Smooth muscle cell (in vitro differentiated cells): ENCODE data around the gene FKBP6. TPM values are rescaled to one million over a fixed set of nuclear protein-coding genes. Genes with fewer than 3 reads are reported as not detected.
"Not testable (repeated sequence)": the region's sequence is repeated elsewhere in the genome, so short reads cannot be mapped to it uniquely, and the experiment has no call there.

Experiments used
- DNase-seq: peaks from one replicate; lab custom pipeline; 2025; ENCODE audit not compliant: unreplicated experiment; lab: John Stamatoyannopoulos, UW
- H2AFZ ChIP-seq: fragments of 200-600 bp; sonication (generic); 2 replicates; pipeline ENCODE4 v1.6.0; 2016; ENCODE audit warnings: antibody characterized with exemption, low read depth, mild to moderate bottlenecking
- H3F3A ChIP-seq: fragments of 200-600 bp; sonication (generic); 2 replicates; pipeline ENCODE4 v1.6.0; 2017; ENCODE audit warnings: antibody characterized with exemption, low read depth
- H3K27ac ChIP-seq: fragments of 200-600 bp; sonication (generic); 2 replicates; pipeline ENCODE4 v1.5.1; 2016; ENCODE audit warnings: low read depth, mild to moderate bottlenecking
- H3K27me3 ChIP-seq: fragments of 200-600 bp; sonication (generic); 2 replicates; pipeline ENCODE4 v1.6.1; 2016; ENCODE audit warnings: low read depth, mild to moderate bottlenecking
- H3K36me3 ChIP-seq: fragments of 200-600 bp; sonication (generic); 2 replicates; pipeline ENCODE4 v1.5.1; 2016; ENCODE audit warnings: low read depth
- H3K4me1 ChIP-seq: fragments of 200-600 bp; sonication (generic); 2 replicates; pipeline ENCODE4 v1.5.1; 2016; ENCODE audit warnings: low read depth
- H3K4me2 ChIP-seq: fragments of 200-600 bp; sonication (generic); 2 replicates; pipeline ENCODE4 v1.6.0; 2016; ENCODE audit warnings: mild to moderate bottlenecking
- H3K4me3 ChIP-seq: fragments of 200-600 bp; sonication (generic); 2 replicates; pipeline ENCODE4 v1.5.1; 2016; ENCODE audit warnings: mild to moderate bottlenecking
- H3K79me2 ChIP-seq: fragments of 200-600 bp; sonication (generic); 2 replicates; pipeline ENCODE4 v1.6.0; 2016; ENCODE audit warnings: low read depth, mild to moderate bottlenecking
- H3K9ac ChIP-seq: fragments of 200-600 bp; sonication (generic); 2 replicates; pipeline ENCODE4 v1.6.0; 2016; ENCODE audit warnings: low read depth
- H3K9me3 ChIP-seq: fragments of 200-600 bp; sonication (generic); replicated peaks from 2 replicates; pipeline ENCODE4 v1.5.1; 2016; ENCODE audit warnings: low read depth
- H4K20me1 ChIP-seq: fragments of 200-600 bp; sonication (generic); 2 replicates; pipeline ENCODE4 v1.6.0; 2016; ENCODE audit warnings: low read depth
- WGBS: methylation state at CpG from one replicate; pipeline ENCODE4 v1.1.7; 2016; ENCODE audit warnings: low lambda C conversion rate; 5-methylcytosine and 5-hydroxymethylcytosine counted together
- polyA plus RNA-seq: library from polyadenylated mRNA; unstranded; fragments of >200 nt; fragmentation: Nextera tagmentation; extraction: Ambion mirVana; gene quantifications from 2 replicates; pipeline ENCODE4 v1.2.1, GENCODE V29; 2016
- total RNA-seq: library from RNA; depleted of rRNA; stranded (reverse); fragments of >200 nt; gene quantifications from 2 replicates; pipeline ENCODE4 v1.2.3, GENCODE V29; 2014
- TF ChIP-seq, protein P1 (sequence below): fragments of 200-600 bp; sonication (generic); IDR thresholded peaks from 2 replicates; pipeline ENCODE4 v1.5.1; 2017; ENCODE audit warnings: borderline replicate concordance, mild to moderate bottlenecking, antibody characterized with exemption; ENCODE audit not compliant: insufficient read depth, poor library complexity, severe bottlenecking

The FKBP6 gene
- total and polyA plus RNA-seq, 2 experiments from 2014 or later = not detected

- no peaks in the 10 kb centered on the region for H4K20me1 ChIP-seq
- peaks cover 5% of the 10 kb centered on the region for H3K4me1 ChIP-seq
- TF ChIP-seq, protein P1, sequence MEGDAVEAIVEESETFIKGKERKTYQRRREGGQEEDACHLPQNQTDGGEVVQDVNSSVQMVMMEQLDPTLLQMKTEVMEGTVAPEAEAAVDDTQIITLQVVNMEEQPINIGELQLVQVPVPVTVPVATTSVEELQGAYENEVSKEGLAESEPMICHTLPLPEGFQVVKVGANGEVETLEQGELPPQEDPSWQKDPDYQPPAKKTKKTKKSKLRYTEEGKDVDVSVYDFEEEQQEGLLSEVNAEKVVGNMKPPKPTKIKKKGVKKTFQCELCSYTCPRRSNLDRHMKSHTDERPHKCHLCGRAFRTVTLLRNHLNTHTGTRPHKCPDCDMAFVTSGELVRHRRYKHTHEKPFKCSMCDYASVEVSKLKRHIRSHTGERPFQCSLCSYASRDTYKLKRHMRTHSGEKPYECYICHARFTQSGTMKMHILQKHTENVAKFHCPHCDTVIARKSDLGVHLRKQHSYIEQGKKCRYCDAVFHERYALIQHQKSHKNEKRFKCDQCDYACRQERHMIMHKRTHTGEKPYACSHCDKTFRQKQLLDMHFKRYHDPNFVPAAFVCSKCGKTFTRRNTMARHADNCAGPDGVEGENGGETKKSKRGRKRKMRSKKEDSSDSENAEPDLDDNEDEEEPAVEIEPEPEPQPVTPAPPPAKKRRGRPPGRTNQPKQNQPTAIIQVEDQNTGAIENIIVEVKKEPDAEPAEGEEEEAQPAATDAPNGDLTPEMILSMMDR = no peak
- WGBS = 94% methylated on average over 4 of the region's 4 CpGs
- no peak for DNase-seq
- no peaks in the 10 kb centered on the region for H3F3A ChIP-seq
- no peaks in the 10 kb centered on the region for H3K9me3 ChIP-seq
- no peak overlapping the region for H3K4me3 ChIP-seq
- no peak overlapping the region for H3K9ac ChIP-seq
- H3K79me2 ChIP-seq = peaks cover 7% of the 10 kb centered on the region
- no peaks in the 10 kb centered on the region for H3K27me3 ChIP-seq
- no peak overlapping the region for H2AFZ ChIP-seq
- H3K4me2 ChIP-seq = no peak overlapping the region
- no peaks in the 10 kb centered on the region for H3K36me3 ChIP-seq
- no peak overlapping the region for H3K27ac ChIP-seq
Measured at GRCh38 chr7:73313521-73313906, 14.4 kb upstream of the FKBP6 start.

GRCh38 chr7:73314271-73314670, 13.7 kb upstream of the FKBP6 start:
- Histone ChIP-seq H4K20me1 (no peaks in the 10 kb centered on the region), H3K79me2 (peaks cover 2% of the 10 kb centered on the region), H3F3A (no peaks in the 10 kb centered on the region), H3K4me1 (no peaks in the 10 kb centered on the region), H3K4me3 (no peak overlapping the region), H3K36me3 (no peaks in the 10 kb centered on the region), H2AFZ (no peak overlapping the region), H3K9me3 (no peaks in the 10 kb centered on the region), H3K27me3 (no peaks in the 10 kb centered on the region), H3K9ac (no peak overlapping the region), H3K27ac (no peak overlapping the region), H3K4me2 (no peak overlapping the region)
- TF ChIP-seq, protein P1 = no peak
- DNase-seq = no peak
- WGBS = 96% methylated on average over 5 of the region's 5 CpGs

DNA sequence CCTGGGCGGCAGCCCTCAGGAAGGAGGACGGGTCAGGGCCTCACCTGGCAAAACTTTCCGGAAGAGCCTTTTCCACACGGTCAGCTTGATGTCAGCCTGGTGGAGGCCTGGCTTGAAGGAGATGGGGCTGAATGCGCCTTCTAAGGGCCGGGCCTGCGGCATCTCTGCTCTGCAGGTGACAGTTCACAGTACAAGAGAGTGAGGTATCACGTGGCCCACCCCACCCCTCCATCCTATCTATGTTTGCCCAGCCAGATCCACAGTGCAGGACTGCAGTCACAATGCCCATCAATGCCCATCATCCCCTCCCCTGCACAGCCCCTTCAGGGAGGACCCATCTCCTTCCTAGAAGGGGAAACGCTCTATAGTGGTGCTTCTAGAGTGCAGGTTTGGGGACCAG, 11.4 kb upstream of the FKBP6 start:
- no peaks in the 10 kb centered on the region for H3F3A ChIP-seq
- H3K4me3 ChIP-seq = no peak overlapping the region
- no peaks in the 10 kb centered on the region for H3K36me3 ChIP-seq
- 84% methylated on average over 9 of the region's 9 CpGs for WGBS
- no peaks in the 10 kb centered on the region for H3K27me3 ChIP-seq
- no peaks in the 10 kb centered on the region for H4K20me1 ChIP-seq
- H3K27ac ChIP-seq = no peak overlapping the region
- H3K4me1 ChIP-seq = no peaks in the 10 kb centered on the region
- H3K9me3 ChIP-seq = no peaks in the 10 kb centered on the region
- no peaks in the 10 kb centered on the region for H3K79me2 ChIP-seq
- H3K9ac ChIP-seq = no peak overlapping the region
- DNase-seq = no peak
- no peak overlapping the region for H2AFZ ChIP-seq
- H3K4me2 ChIP-seq = no peak overlapping the region
- TF ChIP-seq, protein P1 = no peak

GRCh38 chr7:73318656-73319204, 9.2 kb upstream of the FKBP6 start:
- not testable (repeated sequence) for H3K4me3 ChIP-seq, H3K4me1 ChIP-seq, H3K27ac ChIP-seq, H3K9me3 ChIP-seq, H3K79me2 ChIP-seq, H3K4me2 ChIP-seq, H2AFZ ChIP-seq, H3K27me3 ChIP-seq, H3K36me3 ChIP-seq, H4K20me1 ChIP-seq, DNase-seq, H3F3A ChIP-seq, H3K9ac ChIP-seq
- WGBS = 78% methylated on average over 11 of the region's 18 CpGs

- H4K20me1 ChIP-seq, H3F3A ChIP-seq, H3K4me3 ChIP-seq, H3K79me2 ChIP-seq, H3K9ac ChIP-seq, H2AFZ ChIP-seq, H3K4me1 ChIP-seq, H3K27me3 ChIP-seq, H3K27ac ChIP-seq, DNase-seq, H3K4me2 ChIP-seq, H3K9me3 ChIP-seq, H3K36me3 ChIP-seq: not testable (repeated sequence)
- WGBS = 89% methylated on average over 9 of the region's 9 CpGs
Measured at GRCh38 chr7:73319541-73319940, 8.4 kb upstream of the FKBP6 start.

GRCh38 chr7:73320009-73320408, 8.0 kb upstream of the FKBP6 start:
- H3K36me3 ChIP-seq, H3F3A ChIP-seq, H4K20me1 ChIP-seq, H3K4me1 ChIP-seq, H2AFZ ChIP-seq, H3K79me2 ChIP-seq, DNase-seq, H3K4me2 ChIP-seq, H3K9ac ChIP-seq, H3K9me3 ChIP-seq, H3K27me3 ChIP-seq, H3K4me3 ChIP-seq, H3K27ac ChIP-seq: not testable (repeated sequence)
- 84% methylated on average over 9 of the region's 9 CpGs for WGBS
